GM21447 (cell line): ENCODE results near the gene RNF148.
"Not testable (repeated sequence)": the region's sequence is repeated elsewhere in the genome, so short reads cannot be mapped to it uniquely, and the experiment has no call there.

Experiments used
- ATAC-seq: cut with Tn5 transposase; IDR thresholded peaks from one replicate; pipeline ENCODE4 v1.9.1; 2021; ENCODE audit not compliant: unreplicated experiment

Gene RNF148

GRCh38 chr7:122691569-122692235 lies 11.0 kb downstream of the RNF148 start:
- ATAC-seq, result no peak

- no peak for ATAC-seq
Observed at GRCh38 chr7:122689346-122690109, 13.2 kb downstream of the RNF148 start.

- no peak for ATAC-seq
Observed at GRCh38 chr7:122688400-122688998, 14.2 kb downstream of the RNF148 start.

GRCh38 chr7:122686360-122686878 lies 16.3 kb downstream of the RNF148 start:
- no peak for ATAC-seq

GRCh38 chr7:122684504-122684903 lies 18.2 kb downstream of the RNF148 start:
- no peak for ATAC-seq

- ATAC-seq, result no peak
Observed at GRCh38 chr7:122682815-122683550, 19.7 kb downstream of the RNF148 start.

- ATAC-seq, result not testable (repeated sequence)
Observed at GRCh38 chr7:122681186-122681585, 21.5 kb downstream of the RNF148 start.

GRCh38 chr7:122679813-122680212 lies 22.9 kb downstream of the RNF148 start:
- no peak for ATAC-seq

- not testable (repeated sequence) for ATAC-seq
Observed at GRCh38 chr7:122679269-122679709, 23.4 kb downstream of the RNF148 start.

GRCh38 chr7:122677149-122677548 lies 25.6 kb downstream of the RNF148 start:
- ATAC-seq, result no peak

GRCh38 chr7:122676466-122676865 lies 26.3 kb downstream of the RNF148 start:
- ATAC-seq, result no peak

- no peak for ATAC-seq
Observed at GRCh38 chr7:122675621-122676020, 27.1 kb downstream of the RNF148 start.

- ATAC-seq, result no peak
Observed at GRCh38 chr7:122675011-122675410, 27.7 kb downstream of the RNF148 start.

- no peak for ATAC-seq
Observed at GRCh38 chr7:122674502-122674901, 28.2 kb downstream of the RNF148 start.

- no peak for ATAC-seq
Observed at GRCh38 chr7:122673951-122674350, 28.8 kb downstream of the RNF148 start.

- ATAC-seq, result no peak
Observed at GRCh38 chr7:122672536-122672935, 30.2 kb downstream of the RNF148 start.

- no peak for ATAC-seq
Observed at GRCh38 chr7:122663733-122664132, 39.0 kb downstream of the RNF148 start.

GRCh38 chr7:122658856-122659255 lies 43.9 kb downstream of the RNF148 start:
- ATAC-seq, result no peak

- ATAC-seq, result no peak
Observed at GRCh38 chr7:122653685-122654084, 49.0 kb downstream of the RNF148 start.

- no peak for ATAC-seq
Observed at GRCh38 chr7:122652876-122653275, 49.8 kb downstream of the RNF148 start.
